GM21367 (cell line): ENCODE measurements around the gene CAB39.
A peak's percentile ranks its signal among the peaks of the same experiment; 100 is the strongest.

Experiments
- ATAC-seq: cut with Tn5 transposase; IDR thresholded peaks from one replicate; pipeline ENCODE4 v1.9.1; 2021; ENCODE audit not compliant: unreplicated experiment

Gene CAB39

GRCh38 chr2:230812033-230812432 lies 99.4 kb downstream of the CAB39 start:
- no peak for ATAC-seq

GRCh38 chr2:230814616-230815015 lies 102.0 kb downstream of the CAB39 start:
- ATAC-seq: no peak

GRCh38 chr2:230815088-230815487 lies 102.4 kb downstream of the CAB39 start:
- ATAC-seq: no peak

GRCh38 chr2:230816735-230817134 lies 104.1 kb downstream of the CAB39 start:
- ATAC-seq: no peak

DNA sequence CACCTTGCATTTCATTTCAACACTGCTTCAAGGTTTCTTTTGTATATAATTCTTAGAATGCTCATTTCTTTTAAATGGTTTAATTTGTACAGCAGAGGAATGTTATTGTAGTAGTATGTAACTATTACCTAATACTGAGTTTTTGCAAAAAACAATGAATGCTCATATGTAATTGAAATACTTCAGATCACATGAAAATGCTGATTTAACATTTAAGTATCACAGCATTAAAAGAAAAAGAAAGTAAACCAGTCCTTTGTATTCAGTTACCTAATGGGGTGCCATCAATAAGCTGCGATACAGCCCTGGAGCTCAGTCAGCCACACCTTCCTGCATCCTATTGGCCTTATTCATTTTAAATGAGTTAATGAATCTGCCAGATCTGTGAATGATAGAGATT lies 106.8 kb downstream of the CAB39 start:
- no peak for ATAC-seq

GRCh38 chr2:230821261-230821990 lies 108.8 kb downstream of the CAB39 start:
- ATAC-seq: no peak

- ATAC-seq: no peak
Observed at GRCh38 chr2:230821991-230822520, 109.4 kb downstream of the CAB39 start.

GRCh38 chr2:230823264-230823964 lies 110.8 kb downstream of the CAB39 start:
- ATAC-seq: no peak

- ATAC-seq: peak; percentile 53
Observed at GRCh38 chr2:230824406-230824978, 111.8 kb downstream of the CAB39 start.

DNA sequence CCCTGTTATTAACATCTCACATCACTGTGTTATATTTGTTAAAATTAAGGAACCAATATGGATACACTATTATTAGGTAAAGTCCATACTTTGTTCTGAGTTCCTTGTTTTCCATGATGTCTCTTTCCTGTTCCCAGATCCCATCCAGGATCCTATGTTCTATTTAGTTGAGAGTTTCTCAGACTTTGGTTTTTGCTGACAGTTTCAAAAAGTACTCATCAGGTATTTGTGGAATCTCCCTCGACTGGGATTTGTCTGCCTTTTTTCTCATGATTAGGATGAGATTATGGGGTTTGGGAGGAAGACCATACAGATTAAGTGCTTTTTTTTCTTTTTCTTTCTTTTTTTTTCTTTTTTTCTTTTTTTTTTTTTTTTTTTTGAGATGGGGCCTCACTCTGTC lies 112.7 kb downstream of the CAB39 start:
- ATAC-seq: no peak

GRCh38 chr2:230827774-230828271 lies 115.2 kb downstream of the CAB39 start:
- ATAC-seq: no peak

DNA sequence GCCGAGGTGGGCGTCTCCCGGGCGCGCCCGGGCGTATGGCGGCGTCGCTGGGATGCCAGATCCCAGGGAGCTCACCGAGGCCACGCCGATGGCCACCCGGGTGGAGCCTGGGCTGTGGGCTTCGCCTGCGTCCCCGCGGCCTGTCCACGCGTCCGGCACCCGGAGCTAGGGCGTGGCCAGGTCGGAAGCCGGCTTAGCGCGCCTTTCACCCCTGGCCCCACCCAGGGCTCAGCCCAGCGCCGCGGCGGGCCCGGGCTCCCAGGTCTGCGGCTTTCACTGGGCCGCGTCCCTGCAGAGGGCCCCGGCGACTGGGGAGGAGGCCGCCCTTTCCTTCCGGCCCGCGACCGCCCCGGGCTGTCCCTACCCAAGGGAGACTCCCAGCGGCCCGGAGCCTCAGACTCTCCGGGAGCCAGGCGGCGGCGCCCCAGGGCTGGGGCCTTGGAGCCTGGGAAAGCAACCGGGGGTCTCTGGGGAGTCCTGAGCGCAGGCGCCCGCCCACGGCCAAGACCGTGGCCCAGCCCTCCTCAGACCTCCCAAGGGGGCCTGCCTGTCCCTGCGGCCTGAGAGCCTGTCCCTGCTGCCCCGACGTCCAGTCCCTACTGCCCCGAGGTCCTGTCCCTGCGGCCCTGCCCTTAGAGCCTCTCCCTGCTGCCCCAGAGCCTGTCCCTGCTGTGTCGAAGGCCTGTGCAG lies 115.8 kb downstream of the CAB39 start:
- peak; percentile 50 for ATAC-seq

DNA sequence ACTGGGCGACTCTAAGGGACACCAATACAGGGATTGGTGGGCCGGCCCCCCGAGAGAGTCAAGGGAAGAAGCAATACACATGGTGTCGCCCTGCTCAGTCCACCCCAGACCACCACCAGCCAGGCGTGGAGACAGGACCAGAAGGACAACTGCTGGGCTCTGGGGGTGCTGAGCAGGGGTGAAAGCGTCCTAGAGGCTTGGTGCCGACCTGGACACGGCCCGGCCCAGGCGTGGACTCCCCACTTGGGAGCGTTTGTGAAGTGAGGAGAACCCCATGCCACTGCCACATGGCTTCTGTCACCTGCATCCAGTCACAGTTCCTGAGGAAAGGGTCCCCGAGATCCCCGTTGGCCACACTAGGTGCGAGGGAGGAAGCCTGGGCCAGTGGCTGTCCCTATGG lies 116.7 kb downstream of the CAB39 start:
- ATAC-seq: no peak

GRCh38 chr2:230829959-230830358 lies 117.3 kb downstream of the CAB39 start:
- ATAC-seq: no peak

DNA sequence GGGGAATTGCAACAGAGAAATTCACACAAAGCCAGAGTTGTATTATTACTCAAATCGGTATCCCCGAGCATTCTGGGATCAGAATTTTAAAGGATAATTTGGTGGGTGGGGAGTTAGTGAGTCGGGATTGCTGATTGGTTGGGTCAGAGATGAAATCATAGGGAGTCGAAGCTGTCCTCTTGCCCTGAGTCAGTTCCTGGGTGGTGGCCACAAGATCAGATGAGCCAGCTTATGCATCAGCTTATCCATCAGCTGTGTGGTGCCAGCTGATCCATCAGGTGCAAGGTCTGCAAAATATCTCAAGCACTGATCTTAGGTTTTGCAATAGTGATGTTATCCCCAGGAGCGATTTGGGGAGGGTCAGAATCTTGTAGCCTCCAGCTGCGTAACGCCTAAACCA lies 117.8 kb downstream of the CAB39 start:
- no peak for ATAC-seq

GRCh38 chr2:230840301-230840700 lies 127.7 kb downstream of the CAB39 start:
- ATAC-seq: no peak

DNA sequence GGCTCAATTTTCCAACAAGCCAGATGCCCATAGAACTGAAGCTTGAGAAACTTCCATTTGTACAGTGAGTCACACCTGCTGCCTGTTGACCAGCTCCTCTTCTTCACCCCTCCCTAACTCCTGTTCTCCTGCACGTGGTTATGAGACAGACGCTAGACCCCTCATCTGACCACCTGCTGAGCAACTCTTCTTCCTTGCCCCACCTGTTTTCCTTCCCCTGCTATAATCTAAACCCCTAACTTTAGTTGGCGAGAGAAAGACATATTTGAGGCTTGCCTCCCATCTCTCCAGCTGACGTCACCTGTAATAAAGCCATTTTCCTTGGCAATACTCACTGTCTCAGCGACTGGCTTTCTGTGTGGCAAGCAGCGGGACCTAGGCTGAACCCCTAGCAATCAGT lies 129.8 kb downstream of the CAB39 start:
- no peak for ATAC-seq

DNA sequence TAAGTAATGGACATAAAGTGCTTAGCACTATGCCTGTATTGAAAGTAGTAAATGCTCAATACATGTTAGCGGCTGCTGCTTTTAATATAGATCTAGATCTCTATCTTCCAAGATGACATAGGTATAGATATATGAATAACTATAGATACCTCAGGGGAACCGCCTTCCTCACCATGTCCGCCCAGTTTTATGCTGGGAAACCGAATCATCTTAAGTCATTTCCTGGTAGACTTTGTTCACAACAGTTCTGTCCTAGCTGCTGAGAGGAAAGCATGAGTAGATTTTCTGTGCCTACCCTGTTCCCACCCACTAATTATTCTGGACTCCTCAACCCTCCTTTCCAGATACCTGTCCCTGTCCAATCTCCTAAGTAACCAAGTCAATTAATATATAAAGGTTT lies 130.5 kb downstream of the CAB39 start:
- no peak for ATAC-seq

DNA sequence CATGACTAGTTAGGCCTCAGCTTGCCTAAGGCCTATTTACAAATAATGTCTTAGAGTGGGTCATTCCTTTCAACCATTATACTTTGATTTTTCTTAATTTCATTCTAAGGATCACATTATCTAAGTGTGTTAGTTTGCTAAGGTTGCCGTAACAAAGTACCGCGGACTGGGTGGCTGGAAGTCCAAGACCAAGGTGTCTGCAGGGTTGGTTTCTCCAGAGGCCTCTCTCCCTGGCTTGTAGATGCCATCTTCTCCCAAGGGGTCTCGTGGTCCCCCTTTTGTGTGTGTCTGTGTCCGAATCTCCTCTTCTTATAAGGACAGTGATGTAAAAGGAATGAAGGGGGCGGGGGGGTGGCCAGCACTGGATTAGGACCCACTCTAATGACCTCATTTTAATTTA lies 133.7 kb downstream of the CAB39 start:
- no peak for ATAC-seq

DNA sequence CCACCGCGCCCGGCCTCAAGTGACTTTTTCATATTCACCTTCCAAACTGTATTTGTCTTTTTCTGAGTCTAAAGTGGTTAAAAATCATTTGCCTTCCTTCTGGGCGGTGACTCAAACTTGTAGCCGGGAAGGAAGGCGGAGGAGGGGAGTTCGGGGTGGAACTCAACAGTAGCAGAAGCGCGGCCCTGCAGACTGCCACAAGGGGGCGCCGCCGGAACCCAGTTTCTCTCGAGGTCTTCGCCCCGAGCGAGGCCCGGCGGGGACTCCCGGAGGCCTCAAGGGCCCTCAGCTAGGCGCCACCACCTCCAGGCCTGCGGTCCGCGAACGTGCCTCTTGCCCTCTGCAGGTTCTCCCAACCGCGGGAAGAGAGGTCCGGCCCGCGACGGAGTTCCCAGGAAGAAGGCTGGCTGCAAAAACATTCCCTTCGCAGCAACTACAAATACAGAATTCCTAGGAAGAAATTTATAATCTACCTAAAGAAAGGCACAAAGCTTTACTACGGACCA lies 135.3 kb downstream of the CAB39 start:
- ATAC-seq: peak; percentile 74
